HL-60 (cell line): ENCODE data around the gene PGAP3.
A peak's percentile ranks its signal among the peaks of the same experiment; 100 is the strongest.

ENCODE experiments used
- DNase-seq, 2 experiments: peaks; one replicate each; pipeline ENCODE4 v3.0.0-alpha.2; 2010 to 2020; ENCODE audit warnings: low read depth in 1 of 2, low spot score in 1 of 2
- H3K27ac ChIP-seq: fragments of 250-450 bp; sonication (Bioruptor Pico); replicated peaks from 2 replicates; pipeline ENCODE4 v1.5.1; 2020; ENCODE audit warnings: mild to moderate bottlenecking, moderate library complexity
- H3K27me3 ChIP-seq: fragments of 250-450 bp; sonication (Bioruptor Pico); 2 replicates; pipeline ENCODE4 v1.5.1; 2021; ENCODE audit warnings: mild to moderate bottlenecking, moderate library complexity; ENCODE audit not compliant: insufficient read depth, poor library complexity, severe bottlenecking
- H3K4me3 ChIP-seq: replicated peaks from 2 replicates; pipeline ENCODE4 v1.5.1; 2011; ENCODE audit warnings: mild to moderate bottlenecking, control low read depth, low read length; ENCODE audit not compliant: insufficient read depth
- GABPA ChIP-seq: IDR thresholded peaks from 2 replicates; pipeline ENCODE4 v1.6.1; 2012; ENCODE audit warnings: low read depth
- POLR2AphosphoS5 ChIP-seq: IDR thresholded peaks from 2 replicates; pipeline ENCODE4 v1.6.1; 2012; ENCODE audit warnings: low read depth
- SPI1 ChIP-seq: IDR thresholded peaks from 2 replicates; pipeline ENCODE4 v1.6.1; 2012; ENCODE audit warnings: low read depth, mild to moderate bottlenecking, borderline replicate concordance
- TF ChIP-seq, protein P1 (sequence below): IDR thresholded peaks from one replicate; pipeline ENCODE4 v1.5.1; 2011; ENCODE audit warnings: low read length, control low read depth, inconsistent platforms; ENCODE audit not compliant: insufficient read depth
- TF ChIP-seq, protein P2 (sequence below): IDR thresholded peaks from 2 replicates; pipeline ENCODE4 v1.6.1; 2012; ENCODE audit warnings: low read depth; ENCODE audit not compliant: insufficient replicate concordance

PGAP3 gene

DNA sequence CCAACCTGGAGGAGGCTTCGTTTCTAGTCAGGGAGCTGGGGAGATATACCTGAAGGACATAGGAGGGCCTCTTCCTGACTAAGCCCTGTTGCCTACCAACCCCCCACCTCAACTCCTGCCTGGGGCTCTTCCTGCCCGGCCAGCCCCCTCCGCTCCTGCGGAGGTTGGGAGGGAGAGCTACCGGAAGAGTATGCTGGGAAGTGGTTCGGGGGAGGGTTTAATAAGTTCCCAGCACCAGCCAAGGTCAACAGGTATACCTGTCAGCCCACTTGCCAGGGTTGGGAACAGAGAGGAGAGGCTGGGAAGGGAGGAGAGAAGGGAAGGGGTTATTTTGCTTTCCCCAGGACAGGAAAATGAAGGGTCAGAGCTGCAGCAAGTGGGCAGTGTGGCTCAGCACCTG is 56.5 kb downstream of the PGAP3 start:
- TF ChIP-seq POLR2AphosphoS5 (no peak), GABPA (no peak), SPI1 (no peak)
- TF ChIP-seq, protein P1, sequence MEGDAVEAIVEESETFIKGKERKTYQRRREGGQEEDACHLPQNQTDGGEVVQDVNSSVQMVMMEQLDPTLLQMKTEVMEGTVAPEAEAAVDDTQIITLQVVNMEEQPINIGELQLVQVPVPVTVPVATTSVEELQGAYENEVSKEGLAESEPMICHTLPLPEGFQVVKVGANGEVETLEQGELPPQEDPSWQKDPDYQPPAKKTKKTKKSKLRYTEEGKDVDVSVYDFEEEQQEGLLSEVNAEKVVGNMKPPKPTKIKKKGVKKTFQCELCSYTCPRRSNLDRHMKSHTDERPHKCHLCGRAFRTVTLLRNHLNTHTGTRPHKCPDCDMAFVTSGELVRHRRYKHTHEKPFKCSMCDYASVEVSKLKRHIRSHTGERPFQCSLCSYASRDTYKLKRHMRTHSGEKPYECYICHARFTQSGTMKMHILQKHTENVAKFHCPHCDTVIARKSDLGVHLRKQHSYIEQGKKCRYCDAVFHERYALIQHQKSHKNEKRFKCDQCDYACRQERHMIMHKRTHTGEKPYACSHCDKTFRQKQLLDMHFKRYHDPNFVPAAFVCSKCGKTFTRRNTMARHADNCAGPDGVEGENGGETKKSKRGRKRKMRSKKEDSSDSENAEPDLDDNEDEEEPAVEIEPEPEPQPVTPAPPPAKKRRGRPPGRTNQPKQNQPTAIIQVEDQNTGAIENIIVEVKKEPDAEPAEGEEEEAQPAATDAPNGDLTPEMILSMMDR: no peak
- TF ChIP-seq, protein P2, sequence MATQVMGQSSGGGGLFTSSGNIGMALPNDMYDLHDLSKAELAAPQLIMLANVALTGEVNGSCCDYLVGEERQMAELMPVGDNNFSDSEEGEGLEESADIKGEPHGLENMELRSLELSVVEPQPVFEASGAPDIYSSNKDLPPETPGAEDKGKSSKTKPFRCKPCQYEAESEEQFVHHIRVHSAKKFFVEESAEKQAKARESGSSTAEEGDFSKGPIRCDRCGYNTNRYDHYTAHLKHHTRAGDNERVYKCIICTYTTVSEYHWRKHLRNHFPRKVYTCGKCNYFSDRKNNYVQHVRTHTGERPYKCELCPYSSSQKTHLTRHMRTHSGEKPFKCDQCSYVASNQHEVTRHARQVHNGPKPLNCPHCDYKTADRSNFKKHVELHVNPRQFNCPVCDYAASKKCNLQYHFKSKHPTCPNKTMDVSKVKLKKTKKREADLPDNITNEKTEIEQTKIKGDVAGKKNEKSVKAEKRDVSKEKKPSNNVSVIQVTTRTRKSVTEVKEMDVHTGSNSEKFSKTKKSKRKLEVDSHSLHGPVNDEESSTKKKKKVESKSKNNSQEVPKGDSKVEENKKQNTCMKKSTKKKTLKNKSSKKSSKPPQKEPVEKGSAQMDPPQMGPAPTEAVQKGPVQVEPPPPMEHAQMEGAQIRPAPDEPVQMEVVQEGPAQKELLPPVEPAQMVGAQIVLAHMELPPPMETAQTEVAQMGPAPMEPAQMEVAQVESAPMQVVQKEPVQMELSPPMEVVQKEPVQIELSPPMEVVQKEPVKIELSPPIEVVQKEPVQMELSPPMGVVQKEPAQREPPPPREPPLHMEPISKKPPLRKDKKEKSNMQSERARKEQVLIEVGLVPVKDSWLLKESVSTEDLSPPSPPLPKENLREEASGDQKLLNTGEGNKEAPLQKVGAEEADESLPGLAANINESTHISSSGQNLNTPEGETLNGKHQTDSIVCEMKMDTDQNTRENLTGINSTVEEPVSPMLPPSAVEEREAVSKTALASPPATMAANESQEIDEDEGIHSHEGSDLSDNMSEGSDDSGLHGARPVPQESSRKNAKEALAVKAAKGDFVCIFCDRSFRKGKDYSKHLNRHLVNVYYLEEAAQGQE: no peak
- Histone ChIP-seq H3K27me3 (peaks cover 5% of the 10 kb centered on the region), H3K4me3 (no peak overlapping the region), H3K27ac (peak overlapping the region; percentile 77)
- no peak for DNase-seq

DNA sequence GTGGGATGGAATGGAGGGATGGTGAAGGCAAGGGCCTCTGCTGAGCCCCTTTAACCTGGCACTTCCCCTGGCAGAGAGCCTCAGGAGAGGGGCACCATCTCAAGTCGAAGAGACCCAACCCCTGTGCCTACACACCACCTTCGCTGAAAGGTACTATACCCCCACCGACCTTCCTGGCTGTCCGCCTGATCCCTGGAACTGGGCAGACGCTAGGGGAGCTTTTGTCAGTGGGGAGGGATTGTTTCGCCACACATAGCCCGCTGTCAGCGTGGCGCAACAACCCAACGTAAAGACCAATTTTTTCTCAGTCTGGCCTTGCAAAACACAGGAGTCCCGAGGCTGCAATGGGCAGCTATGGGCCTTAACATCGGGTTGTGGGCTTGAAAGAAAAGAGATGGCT is 58.0 kb downstream of the PGAP3 start:
- TF ChIP-seq SPI1: no peak
- TF ChIP-seq POLR2AphosphoS5: peak; percentile 63
- TF ChIP-seq, protein P1: peak; percentile 21
- TF ChIP-seq, protein P2: no peak
- peak; percentile 74 to 89 for DNase-seq
- H3K27me3 ChIP-seq: peaks cover 7% of the 10 kb centered on the region
- H3K27ac ChIP-seq: peak overlapping the region; percentile 57
- no peak overlapping the region for H3K4me3 ChIP-seq

DNA sequence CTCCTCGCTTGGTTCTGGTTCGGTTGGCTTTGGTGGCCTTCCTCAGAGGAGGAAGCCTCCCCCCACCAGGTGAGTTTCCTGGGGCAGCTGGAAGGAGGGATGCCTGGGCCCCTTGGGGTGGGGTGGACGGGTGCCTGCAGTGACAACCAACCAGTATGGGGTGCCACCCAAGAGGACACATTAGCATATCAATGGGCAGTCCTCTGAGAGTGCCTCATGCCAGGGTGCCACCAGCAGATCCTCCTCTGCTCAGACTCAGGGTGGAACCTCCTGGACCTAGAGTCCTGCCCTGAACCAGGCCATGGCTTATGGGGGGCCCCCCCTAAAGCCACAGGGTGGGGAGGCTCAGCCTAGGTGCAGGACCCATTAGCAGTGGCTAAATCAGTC is 58.4 kb downstream of the PGAP3 start:
- Histone ChIP-seq H3K4me3 (no peak overlapping the region), H3K27me3 (peaks cover 7% of the 10 kb centered on the region), H3K27ac (peak overlapping the region; percentile 57)
- DNase-seq: peak in 1 of 2 experiments; percentile 31
- TF ChIP-seq GABPA (no peak), POLR2AphosphoS5 (no peak)

DNA sequence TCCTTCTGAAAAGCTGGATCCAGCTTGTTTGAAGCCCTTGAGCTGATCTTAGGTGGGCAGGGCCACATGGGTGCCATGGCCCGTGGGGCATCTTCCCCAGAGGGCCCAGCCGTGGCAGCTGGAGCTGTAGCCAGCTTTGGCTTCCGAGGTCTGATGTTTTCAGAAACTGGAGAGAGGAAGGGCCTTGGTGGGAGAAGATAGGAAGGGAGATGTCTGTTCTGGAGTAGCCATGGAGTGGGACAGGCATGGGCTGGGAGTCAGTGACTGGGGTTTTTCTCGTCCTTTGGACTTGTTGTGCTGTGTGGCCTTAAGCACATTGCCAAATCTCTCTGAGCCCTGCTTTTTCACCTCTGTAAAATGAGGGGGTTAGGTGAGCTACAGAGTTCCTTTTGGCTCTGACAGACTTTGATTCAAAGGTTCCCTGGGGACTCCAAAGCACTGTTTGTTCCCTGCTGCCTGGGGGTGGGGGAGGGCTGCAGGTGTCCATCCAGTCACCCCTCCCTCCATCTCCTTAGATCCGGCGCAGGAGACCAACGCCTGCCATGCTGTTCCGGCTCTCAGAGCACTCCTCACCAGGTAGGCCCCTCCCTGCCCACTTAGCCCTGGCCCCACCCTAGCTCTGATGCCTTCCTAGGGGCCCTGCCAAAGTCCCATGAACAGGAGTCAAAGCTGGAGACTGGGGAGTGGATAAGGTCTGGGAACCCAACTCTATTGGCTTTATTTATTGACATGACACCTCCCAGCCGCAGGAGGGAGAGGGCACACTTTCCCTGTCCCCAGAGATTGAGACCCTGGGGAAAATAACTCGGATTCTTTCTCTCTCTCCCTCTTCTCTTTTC is 59.0 kb downstream of the PGAP3 start:
- H3K4me3 ChIP-seq: no peak overlapping the region
- H3K27ac ChIP-seq: peak overlapping the region; percentile 57; the same call in 1 of the 2 replicates
- TF ChIP-seq, protein P1: no peak
- no peak for TF ChIP-seq POLR2AphosphoS5
- TF ChIP-seq GABPA: no peak
- TF ChIP-seq, protein P2: no peak
- no peak for TF ChIP-seq SPI1
- peaks cover 7% of the 10 kb centered on the region for H3K27me3 ChIP-seq
- DNase-seq: no peak
